ENCODE results near the gene CCNF.

Gene CCNF

DNA sequence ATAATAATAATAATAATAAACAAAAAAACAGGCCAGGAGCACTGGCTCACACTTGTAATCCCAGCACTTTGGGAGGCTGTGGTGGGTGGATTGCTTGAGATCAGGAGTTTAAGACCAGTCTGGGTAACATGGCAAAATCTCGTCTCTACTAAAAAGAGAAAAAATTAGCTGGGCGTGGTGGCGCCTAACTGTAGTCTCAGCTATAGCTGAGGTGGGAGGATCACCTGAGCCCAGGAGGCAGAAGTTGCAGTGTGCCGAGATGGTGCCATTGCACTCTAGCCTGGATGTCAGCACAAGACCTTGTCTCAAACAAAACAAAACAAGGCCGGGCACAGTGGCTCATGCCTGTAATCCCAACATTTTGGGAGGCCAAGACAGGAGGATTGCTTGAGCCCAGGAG, 65.8 kb downstream of the CCNF start:
- Histone ChIP-seq H3K27me3 (ENCODE audit: control insufficient read depth, insufficient read depth, low read length) (no peaks in the 10 kb centered on the region), H3K9me3 (replicated peaks; ENCODE audit: low read length) (no peaks in the 10 kb centered on the region), H3K4me3 (ENCODE audit: low read length) (no peak overlapping the region), H3K36me3 (ENCODE audit: insufficient read depth, low read length) (peaks cover 15% of the 10 kb centered on the region), H3K9ac (ENCODE audit: low read depth, low read length) (no peak overlapping the region), H3K4me2 (ENCODE audit: low read length) (no peak overlapping the region), H3K4me1 (ENCODE audit: control insufficient read depth, insufficient read depth, low read length) (peaks cover 11% of the 10 kb centered on the region)

DNA sequence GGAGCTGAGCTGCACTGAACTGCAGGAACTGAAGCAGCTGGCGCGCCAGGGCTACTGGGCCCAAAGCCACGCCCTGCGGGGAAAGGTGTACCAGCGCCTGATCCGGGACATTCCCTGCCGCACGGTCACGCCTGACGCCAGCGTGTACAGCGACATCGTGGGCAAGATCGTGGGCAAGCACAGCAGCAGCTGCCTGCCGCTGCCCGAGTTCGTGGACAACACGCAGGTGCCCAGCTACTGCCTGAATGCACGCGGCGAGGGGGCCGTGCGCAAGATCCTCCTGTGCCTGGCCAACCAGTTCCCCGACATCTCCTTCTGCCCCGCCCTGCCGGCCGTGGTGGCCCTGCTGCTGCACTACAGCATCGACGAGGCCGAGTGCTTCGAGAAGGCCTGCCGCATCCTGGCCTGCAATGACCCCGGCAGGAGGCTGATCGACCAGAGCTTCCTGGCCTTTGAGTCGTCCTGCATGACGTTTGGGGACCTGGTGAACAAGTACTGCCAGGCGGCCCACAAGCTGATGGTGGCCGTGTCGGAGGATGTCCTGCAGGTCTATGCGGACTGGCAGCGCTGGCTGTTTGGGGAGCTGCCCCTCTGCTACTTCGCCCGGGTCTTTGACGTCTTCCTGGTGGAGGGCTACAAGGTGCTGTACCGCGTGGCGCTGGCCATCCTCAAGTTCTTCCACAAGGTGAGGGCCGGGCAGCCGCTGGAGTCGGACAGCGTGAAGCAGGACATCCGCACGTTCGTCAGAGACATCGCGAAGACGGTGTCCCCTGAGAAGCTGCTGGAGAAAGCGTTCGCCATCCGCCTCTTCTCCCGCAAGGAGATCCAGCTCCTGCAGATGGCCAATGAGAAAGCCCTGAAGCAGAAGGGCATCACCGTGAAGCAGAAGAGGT, 67.2 kb downstream of the CCNF start:
- H3K4me2 ChIP-seq (ENCODE audit: low read length): no peak overlapping the region
- H3K36me3 ChIP-seq (ENCODE audit: insufficient read depth, low read length): peaks cover 15% of the 10 kb centered on the region
- no peaks in the 10 kb centered on the region for H3K27me3 ChIP-seq (ENCODE audit: control insufficient read depth, insufficient read depth, low read length)
- no peaks in the 10 kb centered on the region for H3K9me3 ChIP-seq (replicated peaks; ENCODE audit: low read length)
- no peak overlapping the region for H3K4me3 ChIP-seq (ENCODE audit: low read length)
- H3K4me1 ChIP-seq (ENCODE audit: control insufficient read depth, insufficient read depth, low read length): peaks cover 11% of the 10 kb centered on the region
- H3K9ac ChIP-seq (ENCODE audit: low read depth, low read length): no peak overlapping the region

DNA sequence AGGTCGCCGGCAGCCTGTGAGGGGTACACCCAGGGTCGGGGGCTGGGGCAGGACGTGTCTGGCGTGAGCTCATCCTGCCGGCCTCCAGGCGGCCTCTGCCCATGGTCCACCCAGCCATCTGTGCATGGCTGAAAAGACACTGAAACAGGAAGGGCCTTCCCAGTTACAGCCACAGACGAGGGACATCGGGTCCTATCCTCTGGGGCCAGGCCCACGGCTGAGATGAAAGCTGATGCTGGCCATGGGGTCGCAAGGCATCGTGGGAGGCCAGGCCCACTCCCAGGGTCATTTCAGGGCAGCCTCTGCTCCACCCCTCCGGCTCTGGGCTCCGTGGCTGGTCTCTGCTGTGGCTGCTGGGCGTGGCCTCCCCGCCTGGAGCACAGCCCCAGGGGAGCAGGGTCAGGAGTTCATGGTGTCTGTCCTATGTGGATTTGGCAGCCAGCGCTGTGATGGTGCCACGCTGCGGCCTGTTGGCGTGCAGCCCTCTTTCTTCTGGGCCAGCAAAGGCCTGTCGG, 67.9 kb downstream of the CCNF start:
- no peak overlapping the region for H3K9ac ChIP-seq (ENCODE audit: low read depth, low read length)
- no peak overlapping the region for H3K4me3 ChIP-seq (ENCODE audit: low read length)
- H3K36me3 ChIP-seq (ENCODE audit: insufficient read depth, low read length): peaks cover 15% of the 10 kb centered on the region
- peak overlapping the region; percentile 18 for H3K4me2 ChIP-seq (ENCODE audit: low read length)
- H3K27me3 ChIP-seq (ENCODE audit: control insufficient read depth, insufficient read depth, low read length): no peaks in the 10 kb centered on the region
- H3K4me1 ChIP-seq (ENCODE audit: control insufficient read depth, insufficient read depth, low read length): peaks cover 11% of the 10 kb centered on the region
- H3K9me3 ChIP-seq (replicated peaks; ENCODE audit: low read length): no peaks in the 10 kb centered on the region

DNA sequence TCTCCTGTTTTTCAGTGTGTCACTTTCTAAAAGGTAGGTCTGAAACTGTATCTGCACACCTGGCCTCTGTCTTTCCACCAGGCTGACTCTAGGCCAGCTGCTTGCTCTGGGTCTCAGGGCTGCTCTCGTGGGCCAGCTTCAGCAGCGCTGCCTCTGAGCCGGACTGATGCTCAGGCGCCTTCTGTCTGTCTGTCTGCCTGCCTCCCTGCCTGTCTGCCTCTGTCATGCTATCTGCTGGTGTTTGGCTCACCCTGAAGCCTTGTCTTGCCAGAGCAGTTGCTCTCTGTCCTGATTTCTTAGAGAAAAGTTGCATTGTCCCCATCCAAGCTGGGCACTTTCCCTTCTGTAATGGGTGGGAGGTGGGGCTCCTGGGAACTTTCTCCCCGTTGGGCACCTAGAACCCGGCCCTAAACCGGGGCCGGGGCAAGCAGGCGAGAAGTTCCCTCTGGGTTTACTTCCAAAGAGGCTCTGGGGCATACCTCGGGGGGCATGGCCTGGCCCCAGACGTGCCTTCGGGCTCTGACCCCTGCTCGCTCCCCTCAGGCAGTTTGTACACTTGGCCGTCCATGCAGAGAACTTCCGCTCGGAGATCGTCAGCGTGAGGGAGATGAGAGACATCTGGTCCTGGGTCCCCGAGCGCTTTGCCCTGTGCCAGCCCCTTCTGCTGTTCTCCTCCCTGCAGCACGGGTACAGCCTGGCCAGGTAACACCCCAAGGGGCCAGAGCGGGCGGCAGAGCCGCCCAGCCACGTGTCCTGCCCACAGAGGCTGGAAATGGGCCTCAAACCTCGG, 68.6 kb downstream of the CCNF start:
- Histone ChIP-seq H3K9ac (ENCODE audit: low read depth, low read length) (no peak overlapping the region), H3K4me1 (ENCODE audit: control insufficient read depth, insufficient read depth, low read length) (peaks cover 15% of the 10 kb centered on the region), H3K4me3 (ENCODE audit: low read length) (no peak overlapping the region), H3K9me3 (replicated peaks; ENCODE audit: low read length) (no peaks in the 10 kb centered on the region), H3K27me3 (ENCODE audit: control insufficient read depth, insufficient read depth, low read length) (no peaks in the 10 kb centered on the region), H3K36me3 (ENCODE audit: insufficient read depth, low read length) (peaks cover 15% of the 10 kb centered on the region), H3K4me2 (ENCODE audit: low read length) (peak overlapping the region; percentile 18)

DNA sequence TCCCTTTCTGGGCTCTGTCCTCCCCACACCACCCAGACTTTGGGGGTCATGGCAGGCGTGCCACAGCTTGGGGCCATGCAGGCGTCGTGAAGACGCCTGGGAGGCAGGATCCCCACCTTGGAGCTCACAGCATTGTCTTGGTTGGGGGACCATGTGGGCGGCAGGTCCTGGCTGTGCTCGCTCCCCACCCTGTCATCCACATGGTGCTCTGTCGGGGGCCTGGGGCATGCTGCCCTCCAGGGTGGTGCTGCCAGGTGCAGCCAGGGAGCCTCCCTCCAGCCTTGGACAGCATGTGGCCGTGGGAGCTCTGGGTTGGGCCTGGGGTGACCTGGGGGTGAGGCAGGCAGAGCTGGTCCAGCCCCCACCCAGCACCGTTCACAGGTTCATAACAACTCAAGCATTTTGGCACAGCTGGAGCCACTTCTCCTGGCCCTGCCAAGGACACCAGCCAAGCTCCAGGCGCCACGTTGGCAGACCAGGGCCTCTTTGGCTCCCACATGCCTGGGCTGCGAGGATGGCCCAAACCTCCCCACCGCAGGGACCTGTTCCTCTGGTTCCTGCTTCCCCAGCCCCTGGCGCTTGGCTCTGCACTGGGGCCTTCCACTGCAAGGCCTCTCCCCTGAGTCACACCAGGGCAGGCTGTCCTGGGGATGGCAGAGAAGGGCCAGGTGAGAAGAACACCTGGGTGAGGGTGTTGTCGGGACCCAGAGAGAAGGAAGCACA, 69.4 kb downstream of the CCNF start:
- H3K9me3 ChIP-seq (replicated peaks; ENCODE audit: low read length): no peaks in the 10 kb centered on the region
- no peak overlapping the region for H3K4me2 ChIP-seq (ENCODE audit: low read length)
- peaks cover 15% of the 10 kb centered on the region for H3K36me3 ChIP-seq (ENCODE audit: insufficient read depth, low read length)
- H3K9ac ChIP-seq (ENCODE audit: low read depth, low read length): no peak overlapping the region
- H3K4me3 ChIP-seq (ENCODE audit: low read length): no peak overlapping the region
- H3K4me1 ChIP-seq (ENCODE audit: control insufficient read depth, insufficient read depth, low read length): peaks cover 17% of the 10 kb centered on the region
- H3K27me3 ChIP-seq (ENCODE audit: control insufficient read depth, insufficient read depth, low read length): no peaks in the 10 kb centered on the region

DNA sequence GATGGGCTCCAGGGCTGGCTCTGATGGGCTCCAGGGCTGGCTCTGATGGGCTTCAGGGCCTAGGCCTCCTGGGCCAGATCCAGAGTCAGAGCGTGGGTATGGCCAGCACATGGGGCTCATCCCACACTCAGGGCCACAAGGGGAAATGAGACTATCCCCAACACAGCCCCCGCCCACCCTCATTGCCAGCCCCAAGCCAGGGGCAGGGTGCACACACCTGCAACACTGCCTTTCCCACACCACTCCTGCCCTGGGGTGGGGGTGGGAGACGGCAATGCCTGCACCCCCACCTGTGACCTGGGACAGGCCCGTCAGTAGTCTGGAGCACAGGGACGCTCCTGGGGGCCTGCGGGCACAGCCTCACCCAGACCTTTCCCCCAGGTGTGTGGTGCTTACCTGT, 70.2 kb downstream of the CCNF start:
- Histone ChIP-seq H3K9ac (ENCODE audit: low read depth, low read length) (no peak overlapping the region), H3K4me1 (ENCODE audit: control insufficient read depth, insufficient read depth, low read length) (peaks cover 17% of the 10 kb centered on the region), H3K36me3 (ENCODE audit: insufficient read depth, low read length) (peaks cover 15% of the 10 kb centered on the region), H3K9me3 (replicated peaks; ENCODE audit: low read length) (no peaks in the 10 kb centered on the region), H3K27me3 (ENCODE audit: control insufficient read depth, insufficient read depth, low read length) (no peaks in the 10 kb centered on the region), H3K4me2 (ENCODE audit: low read length) (no peak overlapping the region), H3K4me3 (ENCODE audit: low read length) (no peak overlapping the region)

DNA sequence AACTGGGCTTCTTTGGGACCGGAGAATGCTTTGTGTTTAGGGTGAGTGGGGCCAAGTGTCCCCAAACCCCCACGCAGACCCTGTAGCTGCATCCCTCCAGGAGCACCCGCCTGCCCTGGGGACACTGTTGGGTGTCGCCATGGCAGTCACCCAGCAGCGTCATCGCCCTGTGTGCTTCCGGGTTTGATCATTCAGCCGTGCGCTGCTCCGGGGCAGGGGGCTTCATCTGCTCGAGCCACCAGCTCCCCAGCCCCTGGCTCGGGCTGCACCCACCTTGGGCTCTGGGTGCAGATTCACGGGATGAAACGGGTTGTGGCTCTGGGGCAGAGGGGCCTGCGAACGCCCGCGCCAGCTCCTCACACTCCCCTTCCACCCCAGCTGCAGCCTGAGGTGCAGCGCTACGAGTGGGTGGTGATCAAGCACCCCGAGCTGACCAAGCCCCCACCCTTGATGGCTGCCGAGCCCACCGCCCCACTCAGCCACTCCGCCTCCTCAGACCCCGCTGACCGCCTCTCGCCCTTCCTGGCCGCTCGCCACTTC, 70.7 kb downstream of the CCNF start:
- peaks cover 15% of the 10 kb centered on the region for H3K36me3 ChIP-seq (ENCODE audit: insufficient read depth, low read length)
- H3K4me2 ChIP-seq (ENCODE audit: low read length): no peak overlapping the region
- H3K4me3 ChIP-seq (ENCODE audit: low read length): no peak overlapping the region
- no peaks in the 10 kb centered on the region for H3K27me3 ChIP-seq (ENCODE audit: control insufficient read depth, insufficient read depth, low read length)
- peaks cover 17% of the 10 kb centered on the region for H3K4me1 ChIP-seq (ENCODE audit: control insufficient read depth, insufficient read depth, low read length)
- no peaks in the 10 kb centered on the region for H3K9me3 ChIP-seq (replicated peaks; ENCODE audit: low read length)
- H3K9ac ChIP-seq (ENCODE audit: low read depth, low read length): no peak overlapping the region

DNA sequence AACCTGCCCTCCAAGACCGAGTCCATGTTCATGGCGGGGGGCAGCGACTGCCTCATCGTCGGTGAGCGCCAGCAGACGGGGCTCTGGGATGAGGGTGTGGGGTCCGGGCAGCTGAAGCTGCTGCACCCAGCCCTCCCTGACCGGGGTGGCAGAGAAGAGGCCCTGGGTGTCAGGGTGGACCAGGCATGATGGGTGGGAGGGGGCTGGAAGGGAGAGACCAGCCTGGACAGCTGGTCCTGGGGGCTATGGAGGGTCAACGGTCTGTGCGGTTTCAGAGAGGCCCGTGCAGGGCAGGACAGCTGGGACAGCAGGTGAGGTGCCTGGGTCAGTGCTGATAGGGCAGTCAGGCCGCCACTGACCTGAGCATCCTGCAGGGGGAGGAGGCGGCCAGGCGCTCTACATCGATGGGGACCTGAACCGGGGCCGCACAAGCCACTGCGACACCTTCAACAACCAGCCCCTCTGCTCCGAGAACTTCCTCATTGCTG, 71.2 kb downstream of the CCNF start:
- Histone ChIP-seq H3K9me3 (replicated peaks; ENCODE audit: low read length) (no peaks in the 10 kb centered on the region), H3K36me3 (ENCODE audit: insufficient read depth, low read length) (peaks cover 15% of the 10 kb centered on the region), H3K4me1 (ENCODE audit: control insufficient read depth, insufficient read depth, low read length) (peaks cover 17% of the 10 kb centered on the region), H3K4me2 (ENCODE audit: low read length) (no peak overlapping the region), H3K9ac (ENCODE audit: low read depth, low read length) (no peak overlapping the region), H3K27me3 (ENCODE audit: control insufficient read depth, insufficient read depth, low read length) (no peaks in the 10 kb centered on the region), H3K4me3 (ENCODE audit: low read length) (no peak overlapping the region)

DNA sequence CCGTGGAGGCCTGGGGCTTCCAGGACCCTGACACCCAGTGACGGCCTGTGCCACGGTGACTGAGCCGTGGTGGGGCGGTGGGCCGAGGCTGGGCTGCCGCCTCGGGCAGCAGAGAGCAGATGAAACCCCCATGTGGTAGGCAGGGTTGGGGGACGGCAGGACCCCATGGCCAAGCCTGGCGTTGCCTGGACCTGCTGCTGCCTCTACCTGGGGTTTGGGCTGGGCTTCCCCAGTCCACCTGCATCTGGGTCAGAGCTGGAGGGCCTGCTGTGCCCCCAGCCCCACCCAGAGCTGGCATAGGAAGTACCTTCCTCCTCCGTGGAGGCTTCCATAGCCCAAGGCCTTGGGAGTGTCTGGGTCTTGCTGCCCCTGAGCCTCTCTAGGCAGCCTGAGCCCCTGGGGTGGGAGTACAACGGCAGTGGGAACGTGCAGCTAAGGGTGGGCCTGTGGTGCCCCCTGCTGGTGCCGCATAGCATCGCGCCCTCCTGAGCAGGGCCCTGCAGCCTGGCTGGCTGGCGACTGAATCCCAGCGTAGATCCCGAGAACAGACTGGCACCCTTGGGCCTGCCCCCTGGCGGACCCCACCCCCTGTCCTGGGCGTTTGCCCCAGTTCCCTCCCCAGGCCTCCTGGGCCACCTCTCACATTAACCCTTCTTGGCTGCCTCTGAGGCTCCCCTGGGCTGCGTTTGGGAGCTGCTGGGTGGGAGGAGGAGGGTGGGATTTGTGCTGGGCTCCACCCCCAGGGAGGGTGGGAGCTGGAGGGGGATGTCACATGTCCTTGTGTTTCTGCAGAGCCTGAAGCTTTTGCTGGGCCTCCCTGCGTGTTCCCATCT, 71.9 kb downstream of the CCNF start:
- Histone ChIP-seq H3K4me3 (ENCODE audit: low read length) (no peak overlapping the region), H3K9ac (ENCODE audit: low read depth, low read length) (no peak overlapping the region), H3K4me2 (ENCODE audit: low read length) (peak overlapping the region; percentile 45), H3K4me1 (ENCODE audit: control insufficient read depth, insufficient read depth, low read length) (peaks cover 17% of the 10 kb centered on the region), H3K27me3 (ENCODE audit: control insufficient read depth, insufficient read depth, low read length) (no peaks in the 10 kb centered on the region), H3K9me3 (replicated peaks; ENCODE audit: low read length) (no peaks in the 10 kb centered on the region), H3K36me3 (ENCODE audit: insufficient read depth, low read length) (peaks cover 15% of the 10 kb centered on the region)

Data from skeletal muscle satellite cell (primary cell).